ENCODE data around the gene HOXC4.

The HOXC4 gene

DNA sequence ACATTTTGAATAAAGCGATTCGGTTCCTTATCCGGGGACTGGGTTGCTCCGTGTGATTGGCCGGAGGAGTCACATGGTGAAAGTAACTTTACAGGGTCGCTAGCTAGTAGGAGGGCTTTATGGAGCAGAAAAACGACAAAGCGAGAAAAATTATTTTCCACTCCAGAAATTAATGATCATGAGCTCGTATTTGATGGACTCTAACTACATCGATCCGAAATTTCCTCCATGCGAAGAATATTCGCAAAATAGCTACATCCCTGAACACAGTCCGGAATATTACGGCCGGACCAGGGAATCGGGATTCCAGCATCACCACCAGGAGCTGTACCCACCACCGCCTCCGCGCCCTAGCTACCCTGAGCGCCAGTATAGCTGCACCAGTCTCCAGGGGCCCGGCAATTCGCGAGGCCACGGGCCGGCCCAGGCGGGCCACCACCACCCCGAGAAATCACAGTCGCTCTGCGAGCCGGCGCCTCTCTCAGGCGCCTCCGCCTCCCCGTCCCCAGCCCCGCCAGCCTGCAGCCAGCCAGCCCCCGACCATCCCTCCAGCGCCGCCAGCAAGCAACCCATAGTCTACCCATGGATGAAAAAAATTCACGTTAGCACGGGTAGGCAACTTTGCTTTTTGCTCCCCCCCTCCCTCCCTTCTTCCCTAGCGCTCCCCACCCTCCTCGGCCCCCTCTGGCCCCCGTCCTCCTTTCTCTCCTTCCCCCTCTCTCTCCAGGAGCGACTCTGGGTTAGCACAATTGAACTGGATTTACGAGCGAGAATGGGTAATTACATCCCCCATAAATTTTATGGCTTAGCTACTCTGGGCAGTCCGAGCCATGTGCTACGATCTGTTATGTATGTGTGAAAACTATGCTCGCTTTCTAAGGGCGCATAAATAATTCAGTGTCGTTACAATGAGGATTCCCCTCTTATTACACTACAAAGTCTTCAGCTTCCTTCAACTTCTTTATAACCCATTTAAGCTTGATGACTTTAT lies at the start of gene HOXC4:
HOXC4 (plus strand) TSS at position 85 of the 991 bp plus-strand sequence; CDS start at position 173, 88 bp downstream.
- DNase-seq = no peak

DNA sequence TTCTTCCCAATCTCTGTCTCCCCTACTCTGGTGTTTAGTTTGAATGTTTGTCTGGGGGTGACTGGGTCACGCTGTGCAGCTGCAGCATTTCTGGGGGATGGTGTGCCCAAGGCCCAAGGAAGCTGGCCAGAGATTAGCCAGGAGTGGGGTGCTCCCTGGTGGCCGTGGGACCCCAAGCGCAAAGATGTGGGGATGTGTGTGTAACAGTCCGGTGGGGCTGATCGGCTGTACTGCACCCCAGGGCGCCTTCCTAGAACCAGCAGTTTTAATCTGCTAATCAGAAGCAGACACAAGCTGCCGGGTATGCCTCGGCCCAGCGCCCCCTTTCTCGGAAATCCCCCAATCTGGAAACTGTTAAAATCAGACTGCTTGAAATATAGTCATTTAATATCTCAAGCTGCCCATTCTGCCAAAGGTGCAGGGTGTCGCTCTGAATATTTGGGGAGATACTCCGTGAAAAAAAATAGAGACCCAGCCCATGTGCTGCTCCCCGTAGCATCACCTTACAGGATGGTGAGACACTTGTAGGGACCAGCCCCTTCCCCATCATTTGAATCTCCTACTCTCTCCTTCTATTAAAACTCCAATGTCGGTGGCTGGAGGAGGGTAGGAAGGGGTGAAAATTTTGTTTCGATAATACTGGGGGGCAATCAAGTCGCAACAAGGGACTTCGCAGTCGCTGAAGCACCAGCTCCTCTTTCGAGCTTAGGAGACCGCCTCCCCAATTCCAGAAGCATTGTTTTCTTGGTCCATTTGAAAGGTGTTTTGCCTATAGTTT lies 49.4 kb upstream of the HOXC4 start:
- no peak for DNase-seq

DNA sequence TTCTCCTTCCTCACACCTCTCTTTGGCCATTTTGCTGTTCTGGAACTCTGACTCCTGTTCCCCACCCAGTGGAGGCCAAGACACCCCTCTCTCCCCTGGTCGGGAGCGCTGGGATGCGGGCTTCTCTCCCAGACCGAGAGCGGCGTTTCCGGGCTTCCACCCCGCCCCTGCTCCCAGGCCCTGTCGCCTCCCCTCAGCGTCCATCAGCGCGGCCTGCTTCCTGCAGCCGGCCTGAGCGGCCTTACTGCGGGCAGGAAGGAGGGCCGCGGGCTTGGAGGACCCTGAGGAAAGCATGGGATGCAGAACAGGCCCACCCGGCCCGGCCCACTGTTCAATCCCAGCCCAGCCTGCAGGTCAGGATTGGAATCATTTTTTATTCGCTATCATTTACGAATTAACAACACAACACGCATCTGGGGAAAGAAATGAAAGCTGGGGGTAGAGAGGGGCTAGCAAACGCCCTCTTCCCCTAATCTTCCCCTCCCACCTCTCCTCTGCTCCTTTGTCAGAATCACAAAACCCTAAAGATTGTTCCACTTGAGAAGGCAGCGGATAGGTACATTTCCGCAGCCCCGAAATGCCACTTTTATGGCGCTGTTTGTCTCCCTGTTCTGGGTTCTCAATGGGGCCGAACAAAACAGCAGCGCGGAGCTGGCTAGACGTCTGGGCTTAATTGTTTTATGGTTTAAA lies 48.6 kb upstream of the HOXC4 start:
- no peak for DNase-seq

DNA sequence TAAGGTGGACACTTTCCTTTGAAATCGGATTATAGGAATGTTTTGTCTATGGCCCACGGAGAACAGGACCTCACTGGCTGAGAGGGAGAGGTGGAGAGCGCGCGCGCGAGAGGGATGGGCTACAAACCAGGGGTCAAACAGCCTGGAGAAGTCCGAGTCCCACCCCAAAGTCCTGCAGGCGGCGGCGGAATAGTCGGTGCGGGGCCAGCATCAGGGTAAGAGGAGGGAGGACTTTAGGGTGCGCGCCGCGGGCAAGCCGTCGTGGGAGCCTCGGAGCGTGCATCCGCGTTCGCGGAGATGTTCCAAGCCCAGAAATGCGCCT lies 48.1 kb upstream of the HOXC4 start:
- DNase-seq = no peak

DNA sequence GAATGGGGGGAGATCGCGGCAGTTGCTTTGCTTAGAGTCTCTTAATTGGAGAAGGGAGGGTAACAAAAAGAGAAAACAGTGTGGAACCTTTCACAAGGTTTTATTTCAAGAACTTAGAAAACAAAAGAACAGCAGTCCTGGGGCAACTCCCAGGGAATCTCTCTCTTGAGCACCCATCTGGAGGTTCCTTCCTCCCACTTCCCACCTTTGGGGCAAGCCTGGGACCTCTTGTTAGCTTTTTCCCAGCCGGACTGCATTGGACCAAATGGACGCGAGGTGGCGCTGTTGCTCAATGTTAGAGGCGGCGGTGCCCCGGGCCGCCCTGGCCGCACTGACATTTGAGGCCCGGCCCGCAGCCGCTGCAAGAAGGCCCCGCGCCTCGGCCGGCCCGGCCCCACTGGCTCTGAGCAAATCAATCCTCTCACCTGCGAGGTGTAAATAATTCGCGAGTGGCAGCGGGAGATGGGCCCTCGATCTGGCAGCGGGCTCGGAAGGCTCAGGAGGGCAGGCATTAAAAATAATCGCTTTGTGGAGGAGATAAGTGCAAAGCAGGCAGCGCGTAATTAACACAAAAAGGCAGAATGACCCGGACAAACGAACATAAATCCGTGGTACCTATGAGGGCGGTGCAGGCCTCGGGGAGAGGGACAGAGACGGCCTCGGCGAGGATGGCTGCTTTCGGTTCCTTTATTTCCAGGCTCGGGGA lies 47.6 kb upstream of the HOXC4 start:
- DNase-seq = no peak

DNA sequence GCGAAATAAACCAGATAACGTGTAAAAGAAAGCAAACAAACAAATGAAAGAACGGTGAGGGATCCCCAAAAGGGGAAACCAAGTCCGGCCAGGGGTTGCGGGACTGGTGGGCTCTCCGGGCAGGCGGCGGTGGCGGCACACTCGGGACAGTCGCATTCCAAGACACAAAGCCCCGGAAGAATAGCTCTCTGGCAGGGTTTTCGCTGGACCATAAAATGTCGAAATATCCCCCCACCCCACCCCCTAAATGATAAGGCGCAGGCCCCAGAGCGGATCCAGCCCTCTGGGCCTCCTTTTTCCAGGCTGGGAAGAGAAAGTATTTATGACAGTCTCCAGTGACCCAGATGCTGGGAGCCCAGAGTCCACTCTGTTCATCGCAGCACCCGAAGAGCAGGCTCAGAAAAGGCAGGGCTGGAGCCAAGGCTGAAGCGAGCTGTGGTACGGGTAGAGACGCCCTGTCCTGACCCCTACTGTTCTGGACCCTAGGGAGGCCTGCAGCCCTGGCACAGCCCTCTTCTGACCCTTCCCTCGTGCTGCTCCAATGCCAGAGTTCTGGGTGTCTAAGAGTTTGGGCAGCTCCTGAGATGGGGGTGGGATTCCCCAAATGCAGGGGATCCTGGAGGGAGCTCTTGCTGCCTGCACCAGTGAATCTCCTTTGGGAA lies 46.9 kb upstream of the HOXC4 start:
- DNase-seq = no peak

DNA sequence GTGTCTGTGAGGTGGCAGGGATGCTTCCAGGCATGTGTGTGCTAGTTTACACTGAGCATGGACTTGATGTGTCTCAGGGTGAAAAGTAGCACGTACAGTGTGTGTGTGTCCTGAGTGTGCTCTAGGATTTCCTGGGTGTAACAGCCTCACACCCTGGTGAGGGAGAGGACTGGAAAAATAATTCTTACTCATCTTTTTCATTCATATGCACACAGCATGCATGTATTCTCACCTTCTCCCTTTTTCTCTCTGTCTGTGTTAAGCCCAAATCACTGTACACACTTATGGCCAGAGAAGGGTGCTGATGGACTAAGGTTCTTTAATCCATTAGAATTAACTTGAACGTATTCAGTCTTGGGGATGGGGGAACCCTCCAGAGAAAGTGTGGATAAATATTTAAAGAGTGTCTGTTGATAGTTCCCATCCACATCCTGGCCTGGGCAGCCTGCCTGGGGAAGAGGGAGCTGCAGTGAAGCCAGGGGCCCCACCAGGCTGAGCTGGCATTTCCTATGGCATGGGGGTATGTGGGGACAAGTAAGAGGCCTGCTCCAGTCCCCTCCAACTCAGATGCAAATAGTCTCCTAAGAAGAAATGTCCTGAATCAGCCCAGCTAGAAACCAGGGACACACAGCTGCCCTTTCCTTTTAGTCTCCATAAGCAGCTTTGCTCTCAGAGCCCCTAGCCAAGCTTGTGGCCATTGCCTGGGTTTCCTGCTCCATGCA lies 45.9 kb upstream of the HOXC4 start:
- no peak for DNase-seq

DNA sequence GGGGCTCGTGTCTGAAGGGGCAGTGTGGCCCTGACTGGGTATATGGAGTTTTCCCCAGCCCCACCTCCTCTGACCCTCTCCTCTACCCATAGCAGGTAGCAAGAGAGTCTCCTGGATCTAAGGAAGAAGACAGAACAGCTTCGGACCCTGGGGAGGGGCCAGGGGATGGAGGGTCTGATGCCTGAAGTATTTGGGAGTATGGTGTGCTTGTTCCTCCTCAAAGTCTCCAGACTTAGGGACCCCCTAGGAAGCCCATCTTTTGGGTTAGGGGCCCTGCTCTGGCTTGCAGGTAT lies 45.4 kb upstream of the HOXC4 start:
- no peak for DNase-seq

DNA sequence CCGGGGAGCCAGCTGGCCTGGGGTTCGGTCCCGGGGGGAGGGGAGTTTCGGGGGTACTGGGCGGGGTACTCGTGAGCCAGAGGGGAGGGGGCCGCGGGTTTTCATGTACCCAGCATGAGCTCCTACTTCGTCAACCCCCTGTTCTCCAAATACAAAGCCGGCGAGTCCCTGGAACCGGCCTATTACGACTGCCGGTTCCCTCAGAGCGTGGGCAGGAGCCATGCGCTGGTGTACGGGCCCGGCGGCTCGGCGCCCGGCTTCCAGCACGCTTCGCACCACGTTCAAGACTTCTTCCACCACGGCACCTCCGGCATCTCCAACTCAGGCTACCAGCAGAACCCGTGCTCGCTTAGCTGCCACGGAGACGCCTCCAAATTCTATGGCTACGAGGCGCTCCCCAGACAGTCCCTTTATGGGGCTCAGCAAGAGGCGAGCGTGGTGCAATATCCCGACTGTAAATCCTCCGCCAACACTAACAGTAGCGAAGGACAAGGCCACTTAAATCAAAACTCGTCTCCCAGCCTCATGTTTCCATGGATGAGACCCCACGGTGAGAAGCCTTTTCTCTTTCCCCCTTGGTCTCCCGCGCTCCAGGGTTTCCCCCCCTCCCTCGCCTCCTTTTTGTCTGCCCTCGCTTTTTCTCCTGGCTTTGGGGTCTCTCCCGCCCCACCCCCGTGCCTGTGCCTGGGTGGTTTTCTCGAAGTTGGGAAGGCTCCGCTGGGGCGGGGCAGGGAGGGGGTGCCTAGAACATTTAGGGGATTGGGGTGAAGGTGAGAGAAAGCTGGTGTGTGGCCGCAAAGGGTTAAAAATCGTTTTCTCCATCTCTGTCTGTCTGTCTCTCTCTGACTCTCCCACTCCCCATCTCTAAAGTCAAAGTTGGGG lies 44.2 kb upstream of the HOXC4 start:
- no peak for DNase-seq

DNA sequence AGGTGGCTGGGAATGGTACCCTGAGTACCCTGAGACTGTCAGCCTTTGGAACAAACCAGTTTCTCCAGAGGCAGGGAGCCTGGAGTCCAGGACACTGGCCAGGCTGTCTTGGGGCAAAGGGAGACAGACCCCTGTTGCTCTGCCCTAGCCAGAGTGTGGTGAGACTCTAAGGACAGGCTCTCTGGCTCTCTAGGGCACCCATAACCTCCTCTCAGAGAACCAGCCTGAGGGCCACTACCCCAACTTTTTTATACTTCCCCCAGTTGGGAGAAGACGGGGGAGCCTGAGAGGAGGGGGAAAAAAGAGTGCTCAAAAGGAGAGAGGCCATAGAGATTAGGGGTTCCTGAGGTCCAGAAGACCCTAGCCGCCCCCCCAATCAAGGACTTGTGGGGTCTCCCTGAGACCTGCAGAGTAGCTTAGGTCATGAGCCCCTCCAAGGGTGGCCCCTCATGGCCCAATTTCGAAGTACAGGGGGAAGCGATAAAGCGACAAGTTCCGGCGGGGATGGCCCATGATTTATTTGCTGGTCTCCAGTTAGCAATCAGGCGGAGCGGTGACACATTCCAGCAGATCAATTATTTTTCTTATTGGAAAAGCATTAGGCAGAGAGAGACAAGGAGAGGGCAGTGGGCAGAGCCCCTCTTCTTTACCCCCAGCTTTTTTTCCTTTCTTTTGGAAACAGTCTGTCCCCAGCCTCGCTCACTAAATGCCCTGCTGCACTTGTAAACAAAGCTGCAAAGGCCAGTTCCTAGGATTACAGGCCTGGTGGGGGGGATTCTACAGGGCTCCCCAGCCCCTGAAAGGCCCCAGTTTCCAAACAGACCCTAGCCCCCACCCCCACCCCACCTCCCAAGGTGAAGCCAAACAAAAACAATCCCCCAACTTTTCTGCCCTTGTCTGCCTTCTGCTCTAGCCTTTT lies 43.3 kb upstream of the HOXC4 start:
- no peak for DNase-seq

DNA sequence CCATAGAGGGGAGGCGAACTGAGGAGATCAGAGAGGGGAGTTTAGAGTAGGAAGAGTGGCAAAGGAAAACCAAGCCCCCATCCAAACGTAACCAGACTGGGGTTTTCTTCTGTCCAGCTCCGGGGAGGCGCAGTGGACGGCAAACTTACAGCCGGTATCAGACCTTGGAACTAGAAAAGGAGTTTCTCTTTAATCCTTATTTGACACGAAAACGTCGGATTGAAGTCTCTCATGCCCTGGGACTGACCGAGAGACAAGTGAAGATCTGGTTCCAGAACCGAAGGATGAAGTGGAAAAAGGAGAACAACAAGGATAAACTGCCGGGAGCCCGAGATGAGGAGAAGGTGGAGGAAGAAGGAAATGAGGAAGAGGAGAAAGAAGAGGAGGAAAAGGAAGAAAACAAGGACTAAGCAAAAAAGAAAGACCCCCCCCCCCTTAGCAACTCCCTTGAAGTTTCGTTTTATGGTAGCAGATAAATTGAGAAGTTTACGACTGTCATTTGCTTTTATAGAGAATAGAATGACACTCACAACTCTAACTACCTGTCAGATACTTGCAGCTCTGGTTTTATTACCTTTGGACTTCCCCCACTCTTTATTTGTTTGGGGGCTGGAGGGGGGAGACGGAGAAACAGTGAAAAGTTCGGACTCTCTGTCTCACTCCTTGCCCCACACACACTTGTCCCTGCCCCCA lies 42.5 kb upstream of the HOXC4 start:
- DNase-seq = no peak

DNA sequence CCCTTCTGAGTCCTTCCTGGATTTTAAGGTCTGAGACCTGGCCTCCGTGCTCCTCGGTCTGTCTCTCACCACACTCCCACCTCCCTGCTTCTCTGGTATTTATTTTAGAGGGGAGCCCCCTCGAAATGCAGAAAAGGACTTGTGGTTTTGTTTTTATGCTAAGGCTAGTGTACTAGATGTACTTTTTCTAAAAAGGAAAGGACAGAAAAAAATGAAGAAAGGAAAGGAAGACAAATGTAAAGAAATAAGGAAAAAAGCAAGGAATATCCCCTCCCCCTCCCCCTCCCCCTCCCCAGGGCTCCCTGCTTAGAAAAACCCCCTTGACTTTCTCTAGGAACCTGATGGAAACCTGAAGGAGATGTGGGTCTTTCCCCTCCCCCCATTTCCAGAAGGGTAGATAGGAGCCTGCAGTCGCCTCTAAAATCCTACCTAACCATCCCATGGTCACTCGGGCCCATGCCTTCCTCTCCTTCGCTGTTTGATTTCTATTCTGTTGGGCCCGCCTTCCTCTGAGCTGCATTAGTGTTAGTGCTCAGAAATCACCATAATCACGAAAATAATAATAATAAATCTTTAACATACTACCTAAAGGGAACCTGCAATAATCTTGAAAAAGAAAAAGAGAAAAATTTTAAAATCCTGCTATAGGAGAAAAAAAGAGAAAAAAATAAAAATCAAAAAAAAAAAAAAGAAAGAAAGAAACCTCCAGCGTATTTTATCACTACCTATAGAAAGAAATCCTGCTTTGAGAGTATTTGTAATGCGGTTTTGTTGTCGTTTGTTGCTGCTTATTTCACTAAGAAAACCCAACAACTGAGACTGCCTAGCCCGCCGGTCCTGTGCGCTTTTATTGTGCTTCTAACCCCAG lies 41.7 kb upstream of the HOXC4 start:
- DNase-seq = no peak

DNA sequence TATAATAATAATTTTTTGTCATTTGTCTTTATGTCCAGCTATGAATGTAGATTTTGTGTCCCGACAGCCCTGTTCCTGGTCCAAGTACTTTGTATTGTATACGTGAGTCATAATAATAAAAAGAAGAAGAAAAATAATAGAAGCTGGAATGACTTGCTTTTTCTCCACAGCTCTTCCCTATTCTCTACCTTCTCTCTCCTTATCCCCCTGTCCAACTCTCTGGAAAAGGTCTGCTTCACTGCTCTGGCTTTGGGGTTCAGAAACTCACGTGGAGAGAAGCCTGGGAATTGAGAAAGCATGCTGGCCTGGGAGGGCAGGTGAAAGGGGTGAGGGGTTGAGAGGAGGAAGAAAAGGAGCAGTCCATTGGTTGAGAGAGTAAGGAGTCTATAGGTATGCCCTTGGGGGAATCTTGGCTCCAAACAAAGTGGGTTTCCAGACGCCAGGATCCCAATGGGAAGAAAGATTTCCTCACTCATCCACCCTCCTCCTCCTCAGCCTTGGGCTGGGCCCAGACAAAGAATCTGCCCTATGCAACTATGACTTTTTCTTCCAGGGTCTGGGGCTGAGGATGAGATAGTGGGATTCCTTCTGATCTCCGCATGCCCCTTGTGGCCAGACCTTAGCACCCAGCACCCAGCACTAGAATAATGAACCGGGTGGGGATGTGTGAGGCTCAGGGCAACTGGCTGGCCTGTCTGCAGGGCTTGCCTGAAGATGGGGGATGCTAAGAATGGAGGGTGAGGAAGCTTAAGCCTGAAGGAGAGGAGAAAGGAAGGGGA lies 40.8 kb upstream of the HOXC4 start:
- DNase-seq = no peak

DNA sequence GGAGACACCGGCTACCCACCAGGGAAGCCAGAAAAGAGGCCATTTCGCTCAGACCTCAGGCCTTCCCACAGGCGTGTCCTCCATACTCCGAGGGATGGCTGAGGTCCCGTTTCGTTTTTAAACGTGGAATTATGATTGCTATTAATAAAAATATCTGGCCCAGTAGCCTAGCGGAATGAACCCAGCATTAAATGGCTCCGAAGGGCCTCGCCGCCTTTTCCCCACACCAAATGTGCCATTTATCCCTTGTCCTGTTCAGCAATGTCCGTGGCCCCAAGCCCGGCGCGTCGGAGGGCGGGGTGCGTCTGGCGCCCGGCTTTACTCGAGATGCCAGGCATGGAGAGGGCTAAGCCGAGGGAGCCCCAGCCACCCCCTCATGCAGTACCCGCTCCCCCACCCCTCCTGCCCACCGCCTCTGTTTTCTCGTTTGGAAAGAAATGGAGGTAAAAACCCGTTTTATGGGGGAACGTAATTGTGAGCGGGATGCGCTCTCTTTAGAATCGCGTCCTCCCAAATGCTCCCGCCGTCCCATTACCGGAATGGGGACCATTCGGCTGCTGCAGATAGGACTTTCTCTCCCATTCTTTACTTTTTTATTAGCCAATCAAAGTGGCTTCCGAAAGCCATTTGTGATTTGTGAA lies 39.1 kb upstream of the HOXC4 start:
- no peak for DNase-seq

DNA sequence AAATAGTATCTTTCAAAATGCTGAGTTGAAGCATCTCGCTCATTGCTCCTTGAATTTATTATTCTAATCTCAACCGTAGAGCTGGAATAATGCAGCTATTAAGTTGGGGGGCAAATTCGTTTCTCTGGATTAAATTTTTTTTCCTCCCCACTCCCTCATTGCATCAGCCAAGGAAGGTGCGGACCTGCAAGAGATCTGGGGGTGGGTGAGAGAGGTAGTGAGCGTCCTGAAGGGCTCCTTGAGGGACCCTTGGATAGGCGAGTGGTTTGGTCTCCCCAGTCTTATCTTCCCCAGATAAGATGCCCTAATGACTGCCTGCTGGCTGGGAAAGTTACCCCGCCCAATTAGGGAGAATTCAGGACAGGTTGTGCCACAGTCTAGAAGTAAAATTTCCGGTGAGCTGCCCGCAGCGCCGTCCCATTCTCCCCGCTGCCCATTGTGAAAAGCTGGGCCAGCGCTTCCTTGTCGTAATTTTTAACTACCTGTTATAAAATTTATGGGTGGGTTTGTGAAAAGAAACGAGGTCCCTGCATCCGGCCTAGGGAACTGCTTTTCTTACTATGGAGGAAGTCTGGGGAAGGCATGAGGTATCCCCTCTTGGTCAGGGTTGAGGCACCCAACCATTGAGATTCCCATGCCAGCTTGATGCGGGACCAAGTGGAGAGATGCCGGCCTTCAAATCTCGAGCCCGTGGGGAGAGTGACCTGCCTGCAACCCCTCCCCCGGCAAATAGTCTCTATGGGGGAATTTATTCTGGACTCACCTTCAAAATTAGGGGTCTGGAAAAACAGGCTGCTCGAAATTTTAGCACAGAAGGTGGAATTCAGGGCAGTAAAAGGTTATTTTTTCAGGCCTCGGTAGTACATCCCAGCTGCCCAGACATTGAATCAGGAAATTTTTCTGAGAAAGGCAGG lies 38.4 kb upstream of the HOXC4 start:
- no peak for DNase-seq
